ENCODE data around the gene MTR.

The MTR gene

DNA sequence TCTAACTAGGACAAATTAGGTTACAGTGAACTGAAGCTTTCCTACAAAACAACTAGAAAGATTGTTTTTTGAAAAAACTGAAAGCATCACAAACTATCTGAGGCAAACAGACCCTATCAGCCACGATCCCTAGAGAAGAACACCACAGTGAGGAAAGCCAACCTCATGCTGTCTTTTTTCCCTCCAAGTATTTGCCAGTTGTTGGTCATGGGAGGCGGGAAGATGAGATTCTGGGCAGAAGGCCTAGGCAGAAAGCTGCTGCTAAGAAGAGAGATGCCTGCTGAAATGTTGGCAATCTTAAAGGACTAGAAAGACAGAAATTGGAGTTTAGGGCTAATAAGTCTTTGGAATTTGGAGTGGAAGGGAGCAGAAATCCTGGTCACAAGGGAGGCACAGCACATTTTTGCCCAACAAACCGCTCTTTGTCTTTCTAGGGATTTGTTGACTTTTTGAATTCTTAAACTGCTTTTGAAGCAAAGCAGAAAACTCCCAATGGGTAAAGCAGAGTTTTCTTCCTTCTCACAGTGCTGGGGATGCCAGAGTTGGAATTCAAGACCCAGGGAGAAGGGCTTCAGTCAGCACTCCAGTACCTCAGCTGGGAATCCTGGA lies 125.3 kb downstream of the MTR start:
- no peak for ATAC-seq
- TF ChIP-seq, protein P1, sequence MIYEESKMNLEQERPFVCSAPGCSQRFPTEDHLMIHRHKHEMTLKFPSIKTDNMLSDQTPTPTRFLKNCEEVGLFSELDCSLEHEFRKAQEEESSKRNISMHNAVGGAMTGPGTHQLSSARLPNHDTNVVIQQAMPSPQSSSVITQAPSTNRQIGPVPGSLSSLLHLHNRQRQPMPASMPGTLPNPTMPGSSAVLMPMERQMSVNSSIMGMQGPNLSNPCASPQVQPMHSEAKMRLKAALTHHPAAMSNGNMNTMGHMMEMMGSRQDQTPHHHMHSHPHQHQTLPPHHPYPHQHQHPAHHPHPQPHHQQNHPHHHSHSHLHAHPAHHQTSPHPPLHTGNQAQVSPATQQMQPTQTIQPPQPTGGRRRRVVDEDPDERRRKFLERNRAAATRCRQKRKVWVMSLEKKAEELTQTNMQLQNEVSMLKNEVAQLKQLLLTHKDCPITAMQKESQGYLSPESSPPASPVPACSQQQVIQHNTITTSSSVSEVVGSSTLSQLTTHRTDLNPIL (CRISPR knock-in tag; IDR thresholded peaks at IDR 0.05; ENCODE audit: low read depth), result no peak
- TF ChIP-seq GLIS3 (CRISPR knock-in tag; IDR thresholded peaks at IDR 0.05) (no peak), CSDC2 (CRISPR knock-in tag; IDR thresholded peaks at IDR 0.05) (no peak), ZNF70 (CRISPR knock-in tag; IDR thresholded peaks at IDR 0.05) (no peak)
- TF ChIP-seq, protein P2, sequence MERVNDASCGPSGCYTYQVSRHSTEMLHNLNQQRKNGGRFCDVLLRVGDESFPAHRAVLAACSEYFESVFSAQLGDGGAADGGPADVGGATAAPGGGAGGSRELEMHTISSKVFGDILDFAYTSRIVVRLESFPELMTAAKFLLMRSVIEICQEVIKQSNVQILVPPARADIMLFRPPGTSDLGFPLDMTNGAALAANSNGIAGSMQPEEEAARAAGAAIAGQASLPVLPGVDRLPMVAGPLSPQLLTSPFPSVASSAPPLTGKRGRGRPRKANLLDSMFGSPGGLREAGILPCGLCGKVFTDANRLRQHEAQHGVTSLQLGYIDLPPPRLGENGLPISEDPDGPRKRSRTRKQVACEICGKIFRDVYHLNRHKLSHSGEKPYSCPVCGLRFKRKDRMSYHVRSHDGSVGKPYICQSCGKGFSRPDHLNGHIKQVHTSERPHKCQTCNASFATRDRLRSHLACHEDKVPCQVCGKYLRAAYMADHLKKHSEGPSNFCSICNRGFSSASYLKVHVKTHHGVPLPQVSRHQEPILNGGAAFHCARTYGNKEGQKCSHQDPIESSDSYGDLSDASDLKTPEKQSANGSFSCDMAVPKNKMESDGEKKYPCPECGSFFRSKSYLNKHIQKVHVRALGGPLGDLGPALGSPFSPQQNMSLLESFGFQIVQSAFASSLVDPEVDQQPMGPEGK (CRISPR knock-in tag; IDR thresholded peaks at IDR 0.05; ENCODE audit: borderline replicate concordance), result no peak

DNA sequence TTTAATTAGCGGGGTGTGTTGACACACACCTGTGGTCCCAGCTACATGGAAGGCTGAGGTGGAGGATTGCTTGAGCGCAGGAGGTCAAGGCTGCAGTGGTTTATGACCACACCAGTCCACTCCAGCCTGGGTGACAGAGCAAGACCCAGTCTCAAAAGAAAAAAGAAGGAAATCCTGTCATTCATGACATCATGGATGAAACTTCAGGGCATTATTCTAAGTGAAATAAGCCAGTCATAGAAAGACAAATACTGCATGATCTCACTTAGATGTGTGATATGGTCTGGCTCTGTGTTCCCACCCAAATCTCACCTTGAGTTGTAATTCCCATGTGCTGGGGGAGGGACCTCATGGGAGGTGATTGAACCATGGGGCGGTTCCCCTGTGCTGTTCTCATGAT lies 126.5 kb downstream of the MTR start:
- no peak for ATAC-seq
- TF ChIP-seq, protein P3, sequence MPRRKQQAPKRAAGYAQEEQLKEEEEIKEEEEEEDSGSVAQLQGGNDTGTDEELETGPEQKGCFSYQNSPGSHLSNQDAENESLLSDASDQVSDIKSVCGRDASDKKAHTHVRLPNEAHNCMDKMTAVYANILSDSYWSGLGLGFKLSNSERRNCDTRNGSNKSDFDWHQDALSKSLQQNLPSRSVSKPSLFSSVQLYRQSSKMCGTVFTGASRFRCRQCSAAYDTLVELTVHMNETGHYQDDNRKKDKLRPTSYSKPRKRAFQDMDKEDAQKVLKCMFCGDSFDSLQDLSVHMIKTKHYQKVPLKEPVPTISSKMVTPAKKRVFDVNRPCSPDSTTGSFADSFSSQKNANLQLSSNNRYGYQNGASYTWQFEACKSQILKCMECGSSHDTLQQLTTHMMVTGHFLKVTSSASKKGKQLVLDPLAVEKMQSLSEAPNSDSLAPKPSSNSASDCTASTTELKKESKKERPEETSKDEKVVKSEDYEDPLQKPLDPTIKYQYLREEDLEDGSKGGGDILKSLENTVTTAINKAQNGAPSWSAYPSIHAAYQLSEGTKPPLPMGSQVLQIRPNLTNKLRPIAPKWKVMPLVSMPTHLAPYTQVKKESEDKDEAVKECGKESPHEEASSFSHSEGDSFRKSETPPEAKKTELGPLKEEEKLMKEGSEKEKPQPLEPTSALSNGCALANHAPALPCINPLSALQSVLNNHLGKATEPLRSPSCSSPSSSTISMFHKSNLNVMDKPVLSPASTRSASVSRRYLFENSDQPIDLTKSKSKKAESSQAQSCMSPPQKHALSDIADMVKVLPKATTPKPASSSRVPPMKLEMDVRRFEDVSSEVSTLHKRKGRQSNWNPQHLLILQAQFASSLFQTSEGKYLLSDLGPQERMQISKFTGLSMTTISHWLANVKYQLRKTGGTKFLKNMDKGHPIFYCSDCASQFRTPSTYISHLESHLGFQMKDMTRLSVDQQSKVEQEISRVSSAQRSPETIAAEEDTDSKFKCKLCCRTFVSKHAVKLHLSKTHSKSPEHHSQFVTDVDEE (CRISPR knock-in tag; IDR thresholded peaks at IDR 0.05), result no peak
- TF ChIP-seq, protein P4, sequence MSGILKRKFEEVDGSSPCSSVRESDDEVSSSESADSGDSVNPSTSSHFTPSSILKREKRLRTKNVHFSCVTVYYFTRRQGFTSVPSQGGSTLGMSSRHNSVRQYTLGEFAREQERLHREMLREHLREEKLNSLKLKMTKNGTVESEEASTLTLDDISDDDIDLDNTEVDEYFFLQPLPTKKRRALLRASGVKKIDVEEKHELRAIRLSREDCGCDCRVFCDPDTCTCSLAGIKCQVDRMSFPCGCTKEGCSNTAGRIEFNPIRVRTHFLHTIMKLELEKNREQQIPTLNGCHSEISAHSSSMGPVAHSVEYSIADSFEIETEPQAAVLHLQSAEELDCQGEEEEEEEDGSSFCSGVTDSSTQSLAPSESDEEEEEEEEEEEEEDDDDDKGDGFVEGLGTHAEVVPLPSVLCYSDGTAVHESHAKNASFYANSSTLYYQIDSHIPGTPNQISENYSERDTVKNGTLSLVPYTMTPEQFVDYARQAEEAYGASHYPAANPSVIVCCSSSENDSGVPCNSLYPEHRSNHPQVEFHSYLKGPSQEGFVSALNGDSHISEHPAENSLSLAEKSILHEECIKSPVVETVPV (CRISPR knock-in tag; IDR thresholded peaks at IDR 0.05), result no peak
- TF ChIP-seq PPARA (CRISPR knock-in tag; IDR thresholded peaks at IDR 0.05; ENCODE audit: borderline replicate concordance), result no peak

DNA sequence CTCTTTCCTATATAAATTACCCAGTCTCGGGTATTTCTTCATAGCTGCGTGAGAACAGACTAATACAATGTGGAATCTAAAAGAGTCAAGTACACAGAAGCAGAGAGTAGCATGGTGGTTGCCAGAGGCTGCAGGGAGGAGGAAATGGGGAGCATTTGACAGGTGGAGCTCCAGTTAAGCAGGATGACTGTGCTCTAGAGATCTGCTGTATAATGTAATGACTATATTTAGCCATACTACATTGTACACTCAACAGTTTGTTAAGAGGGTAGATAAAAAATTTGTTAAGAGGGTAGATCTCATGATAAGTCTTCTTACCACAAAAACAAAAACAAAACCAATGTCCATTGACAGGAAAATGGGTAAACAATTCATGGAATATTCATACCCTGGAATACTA lies 127.1 kb downstream of the MTR start:
- ATAC-seq, result no peak
- TF ChIP-seq ZFP3 (CRISPR knock-in tag; IDR thresholded peaks at IDR 0.05) (no peak), ZC3H10 (CRISPR knock-in tag; IDR thresholded peaks at IDR 0.05) (no peak), TOX (CRISPR knock-in tag; IDR thresholded peaks at IDR 0.05; ENCODE audit: borderline replicate concordance) (no peak), ZNF8 (CRISPR knock-in tag; IDR thresholded peaks at IDR 0.05) (no peak), BACH2 (CRISPR knock-in tag; IDR thresholded peaks at IDR 0.05; ENCODE audit: borderline replicate concordance) (no peak), ESRRG (CRISPR knock-in tag; IDR thresholded peaks at IDR 0.05) (no peak), ZNF565 (CRISPR knock-in tag; conservative IDR thresholded peaks at IDR 0.05; ENCODE audit: low read depth) (no peak), GLIS3 (CRISPR knock-in tag; IDR thresholded peaks at IDR 0.05) (no peak), ISL1 (CRISPR knock-in tag; IDR thresholded peaks at IDR 0.05) (no peak), ARNTL (CRISPR knock-in tag; IDR thresholded peaks at IDR 0.05; ENCODE audit: borderline replicate concordance, low read depth) (no peak), CSDC2 (CRISPR knock-in tag; IDR thresholded peaks at IDR 0.05) (no peak), OSR1 (CRISPR knock-in tag; IDR thresholded peaks at IDR 0.05) (no peak)
- TF ChIP-seq, protein P2 (CRISPR knock-in tag; IDR thresholded peaks at IDR 0.05; ENCODE audit: borderline replicate concordance), result no peak
- TF ChIP-seq, protein P3 (CRISPR knock-in tag; IDR thresholded peaks at IDR 0.05), result no peak

Measured in SK-N-SH treated with all-trans-retinoic acid at 6 μM for 48 hours (cell line).